OCI-LY7 (cell line): ENCODE results near the gene ST8SIA5. TPM values are rescaled to one million over a fixed set of nuclear protein-coding genes. Genes with fewer than 3 reads are reported as not detected.

Experiments
- BruUV-seq: library from RNA; stranded (reverse); fragments of 400-500 nt; replicated peaks from 2 replicates; lab custom pipeline; 2021; lab: Mats Ljungman, UMichigan
- CTCF ChIA-PET: fragments of 300-600 bp; sonication (Branson Sonifier 250); formaldehyde crosslinking; loops from one replicate; lab custom pipeline; 2022; ENCODE audit warnings: antibody characterized with exemption; ENCODE audit not compliant: unreplicated experiment; lab: Charles Lee
- POLR2A ChIA-PET: fragments of 300-600 bp; sonication (Branson Sonifier 250); formaldehyde crosslinking; loops from one replicate; lab custom pipeline; 2022; ENCODE audit warnings: antibody characterized with exemption; lab: Charles Lee
- DNase-seq: peaks from one replicate; pipeline ENCODE4 v3.0.0-alpha.2; 2015; ENCODE audit warnings: low spot score
- H2AFZ ChIP-seq: fragments of 200-600 bp; sonication (generic), shearing (Covaris generic); 2 replicates; pipeline ENCODE4 v1.6.1; 2014; ENCODE audit warnings: mild to moderate bottlenecking, antibody characterized with exemption, low read length, moderate library complexity
- H3K27ac ChIP-seq: fragments of 200-600 bp; sonication (generic); 2 replicates; pipeline ENCODE4 v1.5.1; 2014; ENCODE audit warnings: mixed run types, low read depth, mild to moderate bottlenecking, moderate library complexity, low read length, inconsistent platforms; ENCODE audit not compliant: poor library complexity, severe bottlenecking
- H3K36me3 ChIP-seq: fragments of 200-600 bp; sonication (generic); 2 replicates; pipeline ENCODE4 v1.6.1; 2014; ENCODE audit warnings: mild to moderate bottlenecking, antibody characterized with exemption, low read length, moderate library complexity, mixed read lengths; ENCODE audit not compliant: insufficient read depth
- H3K4me1 ChIP-seq: fragments of 200-600 bp; sonication (generic); 2 replicates; pipeline ENCODE4 v1.5.1; 2014; ENCODE audit warnings: mild to moderate bottlenecking, low read length; ENCODE audit not compliant: insufficient read depth, poor library complexity, severe bottlenecking
- H3K4me2 ChIP-seq: fragments of 200-600 bp; sonication (generic); 2 replicates; pipeline ENCODE4 v1.6.1; 2014; ENCODE audit warnings: mild to moderate bottlenecking, low read length
- H3K4me3 ChIP-seq: fragments of 200-600 bp; sonication (generic); 2 replicates; pipeline ENCODE4 v1.5.1; 2014; ENCODE audit warnings: mild to moderate bottlenecking, low read depth, low read length; ENCODE audit not compliant: poor library complexity, severe bottlenecking
- H3K79me2 ChIP-seq: fragments of 200-600 bp; sonication (generic); 2 replicates; pipeline ENCODE4 v1.6.1; 2016; ENCODE audit warnings: low read depth, mild to moderate bottlenecking, low read length, moderate library complexity, mixed read lengths; ENCODE audit not compliant: insufficient read depth
- H3K9me2 ChIP-seq: fragments of 200-600 bp; sonication (generic); 2 replicates; pipeline ENCODE4 v1.6.1; 2016; ENCODE audit warnings: mild to moderate bottlenecking, low read length, mixed read lengths; ENCODE audit not compliant: insufficient read depth
- H3K9me3 ChIP-seq: fragments of 200-600 bp; sonication (generic); 2 replicates; pipeline ENCODE4 v1.6.1; 2014; ENCODE audit warnings: mild to moderate bottlenecking, mixed run types, low read length, mixed read lengths
- H4K20me1 ChIP-seq: fragments of 200-600 bp; sonication (generic); 2 replicates; pipeline ENCODE4 v1.6.1; 2014; ENCODE audit warnings: mild to moderate bottlenecking, antibody characterized with exemption, low read length, moderate library complexity, mixed read lengths; ENCODE audit not compliant: insufficient read depth
- EZH2phosphoT487 ChIP-seq: fragments of 200-600 bp; sonication (generic); IDR thresholded peaks from 2 replicates; pipeline ENCODE4 v1.6.1; 2018; ENCODE audit warnings: low read depth, borderline replicate concordance, mild to moderate bottlenecking, mixed run types, antibody characterized with exemption, low read length, moderate library complexity, mixed read lengths
- intact Hi-C: fragments of 100-400 bp; cut with micrococcal nuclease; formaldehyde crosslinking; loops from one replicate; pipeline ENCODE4 v1.10.0; 2022; ENCODE audit not compliant: unreplicated experiment
- total RNA-seq, 2 experiments: library from RNA; depleted of rRNA in 1 of 2; stranded (reverse); fragments of >200 nt in 1 of 2; shearing (Covaris generic) in 1 of 2; gene quantifications; 2 replicates each; pipeline ENCODE4 v1.2.3, GENCODE V29; 2014 to 2022
- TF ChIP-seq, protein P1 (sequence below): fragments of 200-600 bp; sonication (generic); conservative IDR thresholded peaks from 2 replicates; pipeline ENCODE4 v1.5.1; 2014; ENCODE audit warnings: mild to moderate bottlenecking, antibody characterized with exemption, low read length, moderate library complexity, mixed read lengths

The ST8SIA5 gene
- total RNA-seq, 2 experiments from 2014 or later: 0.28 TPM; not detected in 1

DNA sequence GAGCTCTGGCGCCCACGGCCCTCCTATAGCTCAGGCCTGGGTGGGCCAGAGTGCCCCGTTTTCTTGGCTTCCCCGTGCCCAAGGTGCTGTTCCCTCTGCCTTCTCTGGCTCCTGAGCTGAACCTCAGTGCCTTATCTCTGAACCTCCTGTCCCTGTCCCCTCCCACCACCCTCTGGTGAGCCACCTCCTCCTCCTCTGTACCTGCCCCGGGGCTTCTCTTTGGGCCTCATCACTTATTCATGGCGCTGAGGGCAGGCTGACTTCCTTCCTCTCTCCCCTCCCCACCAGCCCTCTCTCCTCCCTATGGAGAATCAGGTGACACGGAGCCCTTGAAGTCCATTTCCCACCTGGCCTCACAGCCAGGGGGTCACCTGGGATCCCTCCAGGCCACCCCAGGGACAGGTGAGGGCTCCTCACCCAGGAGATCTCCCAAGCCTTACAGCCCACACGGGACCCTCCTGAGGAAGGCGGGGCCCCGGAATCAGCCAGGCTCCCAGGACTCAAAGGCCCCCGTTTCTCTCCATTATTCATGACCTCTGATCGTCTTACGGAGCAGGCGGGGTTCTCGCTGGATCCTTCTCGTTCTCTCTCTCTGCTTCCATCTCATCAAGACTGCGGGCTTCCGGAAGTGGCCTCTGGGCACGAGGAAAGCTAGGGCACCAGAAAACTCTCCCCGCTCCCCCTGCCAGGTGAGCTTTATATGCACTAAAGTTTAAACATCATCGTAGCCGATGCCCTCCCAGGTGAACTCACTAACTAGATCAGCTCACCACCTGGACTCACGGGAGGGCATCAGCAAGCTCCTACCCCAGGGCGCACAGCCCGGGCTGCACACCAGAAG is 99.5 kb downstream of the ST8SIA5 start, which contains the start of gene LOXHD1:
TSS of gene LOXHD1 (minus strand) at position 106 of the 841 bp plus-strand sequence. CDS start 187 bp downstream, outside the sequence.
- no peak for DNase-seq

DNA sequence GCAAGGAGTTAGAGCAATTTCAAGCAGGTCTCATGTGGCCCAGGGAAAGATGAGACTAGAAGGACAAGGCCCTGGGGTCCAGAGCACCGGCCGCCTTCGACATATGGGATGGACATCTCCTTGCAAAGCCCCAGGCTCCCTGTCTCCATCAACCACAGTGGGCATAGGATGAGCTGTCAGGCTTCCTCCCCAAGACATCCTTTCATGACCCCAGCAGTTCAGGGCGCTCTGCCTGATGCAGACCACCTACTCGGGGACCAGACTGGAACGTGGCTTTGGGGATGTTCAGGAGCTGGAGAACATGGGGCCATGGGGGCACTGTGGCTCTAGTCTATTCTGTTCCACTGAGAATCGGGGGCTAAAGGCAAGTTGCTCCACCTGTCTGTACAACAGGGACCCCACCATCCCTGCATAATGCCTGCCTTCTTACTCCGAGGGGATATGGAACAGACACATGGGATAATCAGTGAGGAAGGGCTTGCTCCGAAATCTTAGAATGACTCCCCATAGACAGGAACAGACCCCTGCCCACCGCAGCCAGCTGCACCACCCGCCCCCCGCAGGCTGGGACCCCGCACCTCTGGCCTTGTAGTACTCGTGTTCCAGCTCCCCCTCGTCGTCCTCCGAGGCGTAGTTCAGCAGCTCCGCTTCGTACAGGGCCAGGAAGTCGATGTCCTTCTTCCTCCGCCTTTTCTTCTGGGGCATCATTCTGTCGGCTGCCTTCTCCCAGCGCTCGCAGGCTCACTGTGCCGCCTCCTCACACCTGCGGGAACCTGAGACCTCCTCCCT is 100.3 kb downstream of the ST8SIA5 start:
- no peak for TF ChIP-seq EZH2phosphoT487
- TF ChIP-seq, protein P1, sequence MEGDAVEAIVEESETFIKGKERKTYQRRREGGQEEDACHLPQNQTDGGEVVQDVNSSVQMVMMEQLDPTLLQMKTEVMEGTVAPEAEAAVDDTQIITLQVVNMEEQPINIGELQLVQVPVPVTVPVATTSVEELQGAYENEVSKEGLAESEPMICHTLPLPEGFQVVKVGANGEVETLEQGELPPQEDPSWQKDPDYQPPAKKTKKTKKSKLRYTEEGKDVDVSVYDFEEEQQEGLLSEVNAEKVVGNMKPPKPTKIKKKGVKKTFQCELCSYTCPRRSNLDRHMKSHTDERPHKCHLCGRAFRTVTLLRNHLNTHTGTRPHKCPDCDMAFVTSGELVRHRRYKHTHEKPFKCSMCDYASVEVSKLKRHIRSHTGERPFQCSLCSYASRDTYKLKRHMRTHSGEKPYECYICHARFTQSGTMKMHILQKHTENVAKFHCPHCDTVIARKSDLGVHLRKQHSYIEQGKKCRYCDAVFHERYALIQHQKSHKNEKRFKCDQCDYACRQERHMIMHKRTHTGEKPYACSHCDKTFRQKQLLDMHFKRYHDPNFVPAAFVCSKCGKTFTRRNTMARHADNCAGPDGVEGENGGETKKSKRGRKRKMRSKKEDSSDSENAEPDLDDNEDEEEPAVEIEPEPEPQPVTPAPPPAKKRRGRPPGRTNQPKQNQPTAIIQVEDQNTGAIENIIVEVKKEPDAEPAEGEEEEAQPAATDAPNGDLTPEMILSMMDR: no peak
- no peak overlapping the region for H3K4me2 ChIP-seq
- CTCF ChIA-PET: no interaction called here
- no peak overlapping the region for H2AFZ ChIP-seq
- POLR2A ChIA-PET: no interaction called here
- no peak for DNase-seq
- H3K79me2 ChIP-seq: no peaks in the 10 kb centered on the region
- no TSS peak for BruUV-seq
- H4K20me1 ChIP-seq: no peaks in the 10 kb centered on the region
- H3K36me3 ChIP-seq: no peaks in the 10 kb centered on the region
- no peaks in the 10 kb centered on the region for H3K9me2 ChIP-seq
- H3K4me3 ChIP-seq: no peak overlapping the region
- H3K4me1 ChIP-seq: no peaks in the 10 kb centered on the region
- intact Hi-C loops: no loop called here
- no peaks in the 10 kb centered on the region for H3K9me3 ChIP-seq
- H3K27ac ChIP-seq: no peak overlapping the region

More for the DNA sequence above, 99.5 kb downstream of the ST8SIA5 start, which contains the start of gene LOXHD1:
- no peaks in the 10 kb centered on the region for H3K79me2 ChIP-seq
- no peak within 1 kb of the TSS for H2AFZ ChIP-seq
- no peaks in the 10 kb centered on the region for H3K9me2 ChIP-seq
- no peaks in the 10 kb centered on the region for H3K9me3 ChIP-seq
- H3K36me3 ChIP-seq: no peaks in the 10 kb centered on the region
- TF ChIP-seq, protein P1: no peak
- no peak for TF ChIP-seq EZH2phosphoT487
- no peaks in the 10 kb centered on the region for H3K4me1 ChIP-seq
- no peaks in the 10 kb centered on the region for H4K20me1 ChIP-seq
- CTCF ChIA-PET: no interaction called here
- no peak within 1 kb of the TSS for H3K27ac ChIP-seq
- no TSS peak for BruUV-seq
- H3K4me2 ChIP-seq: no peak within 1 kb of the TSS
- no peak within 1 kb of the TSS for H3K4me3 ChIP-seq
- POLR2A ChIA-PET: no interaction called here
- intact Hi-C loops: no loop called here
